Breast epithelium (tissue), 4 donors: Measurements from ENCODE around the gene TAF11L8. TPM values are rescaled to one million over a fixed set of nuclear protein-coding genes. Genes with fewer than 3 reads are reported as not detected.
"Not testable (repeated sequence)": the region's sequence is repeated elsewhere in the genome, so short reads cannot be mapped to it uniquely, and the experiment has no call there.

ENCODE experiments used
- DNase-seq, 2 donors: peaks; one replicate each; pipeline ENCODE4 v3.0.0-alpha.2; 2019; ENCODE audit warnings: low spot score in 2 of 2
- H3K27ac ChIP-seq, 2 donors: fragments of 200-600 bp; sonication (generic) in 1 of 2; one replicate each; pipeline ENCODE4 v1.5.1; 2016 to 2019; ENCODE audit warnings: mild to moderate bottlenecking in 1 of 2
- H3K27me3 ChIP-seq, 2 donors: fragments of 200-600 bp; sonication (generic) in 1 of 2; one replicate each; pipeline versions ENCODE4 v1.5.1 to v1.6.0; 2017 to 2019; ENCODE audit warnings: control low read depth in 1 of 2, mild to moderate bottlenecking in 1 of 2
- H3K36me3 ChIP-seq: fragments of 200-600 bp; one replicate; pipeline ENCODE4 v1.5.1; 2019
- H3K4me1 ChIP-seq, 2 donors: fragments of 200-600 bp; sonication (generic); one replicate each; pipeline ENCODE4 v1.5.1; 2016 to 2019; ENCODE audit warnings: control low read depth in 1 of 2
- H3K4me3 ChIP-seq, 3 donors: fragments of 200-600 bp; sonication (generic); 1 replicate in 2 of 3; 2 replicates in 1 of 3; pipeline ENCODE4 v1.5.1; 2016 to 2019; ENCODE audit warnings: mild to moderate bottlenecking in 3 of 3, moderate library complexity in 2 of 3
- H3K9me3 ChIP-seq, 2 donors: fragments of 200-600 bp; sonication (generic) in 1 of 2; one replicate each; pipeline ENCODE4 v1.5.1; 2016 to 2019; ENCODE audit warnings: control low read depth in 1 of 2
- POLR2A ChIP-seq: fragments of 450-650 bp; IDR thresholded peaks from one replicate; pipeline ENCODE4 v1.6.1; 2016; ENCODE audit warnings: antibody characterized with exemption, mild to moderate bottlenecking, moderate library complexity
- POLR2AphosphoS5 ChIP-seq, 3 donors: sonication (generic); formaldehyde crosslinking; IDR thresholded peaks; one replicate each; pipeline ENCODE4 v1.6.1; 2017; ENCODE audit warnings: antibody characterized with exemption in 3 of 3
- intact Hi-C: fragments of 100-400 bp; cut with DNase I; formaldehyde crosslinking; loops from one replicate; pipeline ENCODE4 v1.15.1; 2023; ENCODE audit warnings: low total_unique reads
- total RNA-seq, 3 donors: library from RNA; depleted of rRNA; stranded (reverse); fragments of >200 nt; gene quantifications; one replicate each; pipeline ENCODE4 v1.1.0, GENCODE V29; 2016
- TF ChIP-seq, protein P1 (sequence below), 3 donors: fragments of 450-650 bp; IDR thresholded peaks; one replicate each; pipeline ENCODE4 v1.5.1; 2016 to 2017; ENCODE audit warnings: antibody characterized with exemption in 3 of 3, mild to moderate bottlenecking in 3 of 3, moderate library complexity in 3 of 3

TAF11L8 gene
- not detected for total RNA-seq

DNA sequence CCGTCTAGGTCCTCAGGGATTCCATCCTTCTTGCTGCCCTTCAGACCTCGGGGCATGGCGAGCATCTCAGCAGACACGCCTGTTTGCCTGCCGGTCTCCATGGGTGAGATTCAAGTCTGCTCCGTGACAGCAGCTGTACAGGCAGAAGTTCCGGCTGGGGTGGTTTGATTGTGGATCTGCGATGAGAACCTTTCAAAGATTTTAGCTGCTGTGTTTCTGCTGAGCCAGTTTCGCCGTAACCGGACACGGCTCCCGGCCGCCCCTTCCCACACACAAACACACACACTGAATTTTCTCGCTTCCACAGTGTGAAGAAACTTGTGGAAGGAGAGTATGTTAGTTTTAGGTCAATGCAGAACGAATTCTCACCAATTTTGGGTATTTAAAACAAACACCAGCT, at the start of gene TAF11L8:
Gene TAF11L8 (minus strand): TSS at position 101 of the 400 bp plus-strand sequence.
- H3K27ac ChIP-seq, H3K36me3 ChIP-seq, intact Hi-C loops, H3K4me3 ChIP-seq, H3K9me3 ChIP-seq, DNase-seq, H3K4me1 ChIP-seq, H3K27me3 ChIP-seq: not testable (repeated sequence)

DNA sequence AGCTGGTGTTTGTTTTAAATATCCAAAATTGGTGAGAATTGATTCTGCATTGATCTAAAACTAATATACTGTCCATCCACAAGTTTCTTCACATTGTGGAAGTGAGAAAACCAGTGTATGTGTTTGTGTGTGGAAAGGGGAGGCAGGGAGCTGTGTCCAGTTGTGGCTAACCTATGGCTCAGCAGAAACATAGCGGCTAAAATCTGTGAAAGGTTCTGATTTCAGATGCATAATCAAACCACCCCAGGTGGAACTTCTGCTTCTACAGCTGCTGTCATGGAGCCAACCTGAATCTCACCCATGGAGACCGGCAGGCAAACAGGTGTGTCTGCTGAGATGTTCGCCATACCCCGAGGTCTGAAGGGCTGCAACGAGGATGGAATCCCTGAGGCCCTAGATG, 43.4 kb upstream of the TAF11L8 start, which contains the start of gene TAF11L14:
Gene TAF11L14 (plus strand): TSS at position 301 of the 400 bp plus-strand sequence.
- H3K4me1 ChIP-seq, result no peaks in the 10 kb centered on the region
- no peak within 1 kb of the TSS for H3K27ac ChIP-seq
- no peaks in the 10 kb centered on the region for H3K9me3 ChIP-seq
- H3K36me3 ChIP-seq, result no peaks in the 10 kb centered on the region
- no peaks in the 10 kb centered on the region for H3K27me3 ChIP-seq
- DNase-seq, result no peak
- H3K4me3 ChIP-seq, result no peak within 1 kb of the TSS
- intact Hi-C loops, result no loop called here
- no peak for TF ChIP-seq POLR2A
- TF ChIP-seq POLR2AphosphoS5 (IDR thresholded peaks at IDR 0.05), result no peak
- TF ChIP-seq, protein P1, sequence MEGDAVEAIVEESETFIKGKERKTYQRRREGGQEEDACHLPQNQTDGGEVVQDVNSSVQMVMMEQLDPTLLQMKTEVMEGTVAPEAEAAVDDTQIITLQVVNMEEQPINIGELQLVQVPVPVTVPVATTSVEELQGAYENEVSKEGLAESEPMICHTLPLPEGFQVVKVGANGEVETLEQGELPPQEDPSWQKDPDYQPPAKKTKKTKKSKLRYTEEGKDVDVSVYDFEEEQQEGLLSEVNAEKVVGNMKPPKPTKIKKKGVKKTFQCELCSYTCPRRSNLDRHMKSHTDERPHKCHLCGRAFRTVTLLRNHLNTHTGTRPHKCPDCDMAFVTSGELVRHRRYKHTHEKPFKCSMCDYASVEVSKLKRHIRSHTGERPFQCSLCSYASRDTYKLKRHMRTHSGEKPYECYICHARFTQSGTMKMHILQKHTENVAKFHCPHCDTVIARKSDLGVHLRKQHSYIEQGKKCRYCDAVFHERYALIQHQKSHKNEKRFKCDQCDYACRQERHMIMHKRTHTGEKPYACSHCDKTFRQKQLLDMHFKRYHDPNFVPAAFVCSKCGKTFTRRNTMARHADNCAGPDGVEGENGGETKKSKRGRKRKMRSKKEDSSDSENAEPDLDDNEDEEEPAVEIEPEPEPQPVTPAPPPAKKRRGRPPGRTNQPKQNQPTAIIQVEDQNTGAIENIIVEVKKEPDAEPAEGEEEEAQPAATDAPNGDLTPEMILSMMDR (IDR thresholded peaks at IDR 0.05), result no peak

DNA sequence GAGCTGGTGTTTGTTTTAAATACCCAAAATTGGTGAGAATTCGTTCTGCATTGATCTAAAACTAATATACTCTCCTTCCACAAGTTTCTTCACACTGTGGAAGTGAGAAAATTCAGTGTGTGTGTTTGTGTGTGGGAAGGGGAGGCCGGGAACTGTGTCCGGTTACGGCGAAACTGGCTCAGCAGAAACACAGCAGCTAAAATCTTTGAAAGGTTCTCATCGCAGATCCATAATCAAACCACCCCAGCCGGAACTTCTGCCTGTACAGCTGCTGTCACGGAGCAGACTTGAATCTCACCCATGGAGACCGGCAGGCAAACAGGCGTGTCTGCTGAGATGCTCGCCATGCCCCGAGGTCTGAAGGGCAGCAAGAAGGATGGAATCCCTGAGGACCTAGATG, 41.0 kb upstream of the TAF11L8 start, which contains the start of gene TAF11L13:
Gene TAF11L13 (plus strand): TSS at position 301 of the 400 bp plus-strand sequence.
- H3K27ac ChIP-seq, intact Hi-C loops, H3K4me3 ChIP-seq, DNase-seq, H3K36me3 ChIP-seq, H3K27me3 ChIP-seq, H3K4me1 ChIP-seq, H3K9me3 ChIP-seq: not testable (repeated sequence)

DNA sequence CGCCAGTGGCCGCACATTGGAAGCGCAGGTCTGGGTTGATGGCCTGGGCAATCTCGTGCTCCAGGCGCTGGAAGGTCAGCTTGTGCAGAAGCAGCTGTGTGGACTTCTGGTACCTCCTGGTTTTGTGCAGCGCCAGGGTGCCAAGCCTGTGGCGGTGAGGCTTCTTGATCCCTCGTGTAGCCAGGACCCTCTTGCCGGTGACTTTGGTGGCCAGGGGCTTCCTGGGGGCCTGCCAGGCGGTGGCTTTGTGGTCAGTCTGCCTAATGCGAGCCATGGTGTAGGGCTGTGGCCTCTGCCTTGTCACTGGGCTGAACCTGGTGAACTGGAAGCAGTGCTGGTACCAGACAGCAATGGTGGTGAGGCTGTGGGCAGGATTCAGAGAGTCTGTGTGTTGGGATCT, 34.9 kb upstream of the TAF11L8 start:
- no peaks in the 10 kb centered on the region for H3K9me3 ChIP-seq
- H3K4me3 ChIP-seq, result no peak overlapping the region
- intact Hi-C loops, result no loop called here
- DNase-seq, result no peak
- H3K36me3 ChIP-seq, result no peaks in the 10 kb centered on the region
- TF ChIP-seq, protein P1 (IDR thresholded peaks at IDR 0.05), result no peak
- TF ChIP-seq POLR2AphosphoS5 (IDR thresholded peaks at IDR 0.05), result no peak
- no peak for TF ChIP-seq POLR2A
- H3K27me3 ChIP-seq, result no peaks in the 10 kb centered on the region
- no peak overlapping the region for H3K27ac ChIP-seq
- H3K4me1 ChIP-seq, result no peaks in the 10 kb centered on the region

DNA sequence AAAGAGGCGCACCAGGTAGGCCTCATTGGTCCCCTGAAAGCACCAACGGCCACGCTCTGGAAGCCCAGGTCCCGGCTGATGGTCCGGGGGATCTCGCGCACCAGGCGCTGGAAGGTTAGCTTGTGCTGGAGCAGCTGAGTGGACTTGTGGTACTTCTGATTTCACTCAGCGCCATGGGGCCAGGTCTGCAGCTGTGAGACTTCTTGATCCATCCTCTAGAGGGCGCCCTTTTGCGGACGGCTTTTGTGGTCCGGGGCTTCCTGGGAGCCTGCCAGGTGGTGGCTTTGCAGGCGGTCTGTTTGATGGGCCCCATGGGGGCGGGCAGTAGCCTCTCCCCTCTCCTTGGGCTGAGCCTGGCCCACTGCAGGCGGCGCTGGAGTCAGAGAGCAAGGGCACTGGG, 29.9 kb upstream of the TAF11L8 start:
- no peaks in the 10 kb centered on the region for H3K9me3 ChIP-seq
- no peaks in the 10 kb centered on the region for H3K36me3 ChIP-seq
- no peak overlapping the region for H3K4me3 ChIP-seq
- no peak for DNase-seq
- no peaks in the 10 kb centered on the region for H3K27me3 ChIP-seq
- TF ChIP-seq POLR2A (no peak), POLR2AphosphoS5 (IDR thresholded peaks at IDR 0.05) (no peak)
- TF ChIP-seq, protein P1 (IDR thresholded peaks at IDR 0.05), result no peak
- intact Hi-C loops, result no loop called here
- no peak overlapping the region for H3K27ac ChIP-seq
- H3K4me1 ChIP-seq, result no peaks in the 10 kb centered on the region

DNA sequence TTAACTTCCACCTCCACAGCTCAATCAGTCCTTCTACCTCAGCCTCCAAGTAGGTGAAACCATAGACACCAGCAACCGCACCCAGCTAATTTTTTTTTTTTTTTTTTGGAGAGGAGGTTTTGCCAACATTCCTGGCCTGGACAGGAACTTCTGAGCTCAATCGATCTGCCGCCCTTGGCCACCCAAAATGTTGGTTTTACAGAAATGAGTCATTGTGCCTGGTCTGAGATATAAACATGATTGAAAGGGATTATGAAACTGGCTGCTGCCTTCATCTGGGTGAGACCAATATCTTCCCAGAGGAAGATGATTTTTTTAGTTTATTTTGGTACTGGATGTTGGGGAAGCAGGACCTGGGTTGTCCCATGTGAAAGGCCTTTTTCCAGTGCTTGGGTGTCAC, 28.6 kb upstream of the TAF11L8 start:
- TF ChIP-seq POLR2AphosphoS5 (IDR thresholded peaks at IDR 0.05) (no peak), POLR2A (no peak)
- TF ChIP-seq, protein P1 (IDR thresholded peaks at IDR 0.05), result no peak
- no peak overlapping the region for H3K27ac ChIP-seq
- intact Hi-C loops, result no loop called here
- H3K36me3 ChIP-seq, result no peaks in the 10 kb centered on the region
- H3K4me1 ChIP-seq, result no peaks in the 10 kb centered on the region
- DNase-seq, result no peak
- no peak overlapping the region for H3K4me3 ChIP-seq
- H3K27me3 ChIP-seq, result no peaks in the 10 kb centered on the region
- H3K9me3 ChIP-seq, result no peaks in the 10 kb centered on the region
